Mucosa of descending colon (tissue), 3 donors: ENCODE results near the gene C1RL. TPM values are rescaled to one million over a fixed set of nuclear protein-coding genes. Genes with fewer than 3 reads are reported as not detected.

Experiments used
- ATAC-seq: fragments of 200-7000 bp; cut with Tn5 transposase; one replicate; pipeline ENCODE4 v1.9.1; 2020; ENCODE audit warnings: mild to moderate bottlenecking, moderate library complexity
- DNase-seq, 3 donors: peaks; one replicate each; pipeline ENCODE4 v3.0.0-alpha.2; 2020
- H3K36me3 ChIP-seq: fragments of 200-600 bp; one replicate; pipeline ENCODE4 v1.8.0; 2021; ENCODE audit warnings: low read depth, mild to moderate bottlenecking
- H3K4me1 ChIP-seq: fragments of 200-600 bp; one replicate; pipeline ENCODE4 v1.8.0; 2021; ENCODE audit warnings: low read depth, mild to moderate bottlenecking
- H3K4me3 ChIP-seq: fragments of 200-600 bp; one replicate; pipeline ENCODE4 v1.8.0; 2021; ENCODE audit warnings: mild to moderate bottlenecking
- H3K9me3 ChIP-seq: fragments of 200-600 bp; one replicate; pipeline ENCODE4 v1.8.0; 2021; ENCODE audit warnings: mild to moderate bottlenecking
- intact Hi-C, 2 donors: fragments of 100-400 bp; cut with DNase I in 1 of 2; cut with micrococcal nuclease in 1 of 2; formaldehyde crosslinking; loops; one replicate each; pipeline versions ENCODE4 v1.11.0 to v1.11.1; 2022; cut with DNase I, micrococcal nuclease
- total RNA-seq, 3 donors: library from RNA; stranded (reverse); fragmentation: NEBNext Ultra II Directional in 2 of 3; extraction: Animal tissue kit (Norgen Biotek cat#: 25700) in 2 of 3; gene quantifications; one replicate each; pipeline versions ENCODE4 v1.2.1 to v1.2.4, GENCODE V29; 2021 to 2023
- TF ChIP-seq, protein P1 (sequence below): fragments of 200-600 bp; IDR thresholded peaks from one replicate; pipeline ENCODE4 v1.8.0; 2022; ENCODE audit warnings: antibody characterized with exemption, mild to moderate bottlenecking
- donor health status: DM: no; HTN: no; CAD: no; lungs with moderate emphysema.
- donor health status: DM: no; HTN: no; CAD: no.
- donor health status: DM: no; HTN: yes; CAD: no.

C1RL gene
- total RNA-seq, 3 donors from 2014 or later = 47.5 to 61.4 (median 49.4) TPM

DNA sequence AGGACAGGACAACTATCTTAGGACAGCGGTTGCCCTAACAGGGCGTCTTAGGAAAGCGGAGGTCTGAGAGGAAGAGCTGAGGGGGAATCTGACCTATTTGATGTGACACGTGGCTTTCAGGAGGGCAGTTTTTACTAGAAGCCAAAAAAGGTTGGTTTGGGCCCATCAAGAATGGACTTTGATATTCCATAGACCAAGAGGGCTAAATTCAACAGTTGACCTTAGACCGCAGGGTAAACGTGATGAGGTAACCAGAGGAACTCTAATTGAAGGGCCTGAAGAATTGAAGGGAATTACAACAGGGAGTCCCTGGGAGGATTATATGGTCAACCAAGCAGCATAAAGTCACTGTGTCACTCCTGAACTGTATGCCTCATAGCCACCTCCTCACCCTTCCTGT lies 37.0 kb downstream of the C1RL start:
- intact Hi-C loops = no loop called here
- Histone ChIP-seq H3K9me3 (no peaks in the 10 kb centered on the region), H3K4me3 (no peak overlapping the region), H3K4me1 (no peaks in the 10 kb centered on the region), H3K36me3 (no peaks in the 10 kb centered on the region)
- no peak for ATAC-seq
- no peak for DNase-seq
- TF ChIP-seq, protein P1, sequence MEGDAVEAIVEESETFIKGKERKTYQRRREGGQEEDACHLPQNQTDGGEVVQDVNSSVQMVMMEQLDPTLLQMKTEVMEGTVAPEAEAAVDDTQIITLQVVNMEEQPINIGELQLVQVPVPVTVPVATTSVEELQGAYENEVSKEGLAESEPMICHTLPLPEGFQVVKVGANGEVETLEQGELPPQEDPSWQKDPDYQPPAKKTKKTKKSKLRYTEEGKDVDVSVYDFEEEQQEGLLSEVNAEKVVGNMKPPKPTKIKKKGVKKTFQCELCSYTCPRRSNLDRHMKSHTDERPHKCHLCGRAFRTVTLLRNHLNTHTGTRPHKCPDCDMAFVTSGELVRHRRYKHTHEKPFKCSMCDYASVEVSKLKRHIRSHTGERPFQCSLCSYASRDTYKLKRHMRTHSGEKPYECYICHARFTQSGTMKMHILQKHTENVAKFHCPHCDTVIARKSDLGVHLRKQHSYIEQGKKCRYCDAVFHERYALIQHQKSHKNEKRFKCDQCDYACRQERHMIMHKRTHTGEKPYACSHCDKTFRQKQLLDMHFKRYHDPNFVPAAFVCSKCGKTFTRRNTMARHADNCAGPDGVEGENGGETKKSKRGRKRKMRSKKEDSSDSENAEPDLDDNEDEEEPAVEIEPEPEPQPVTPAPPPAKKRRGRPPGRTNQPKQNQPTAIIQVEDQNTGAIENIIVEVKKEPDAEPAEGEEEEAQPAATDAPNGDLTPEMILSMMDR = no peak

- Histone ChIP-seq H3K9me3 (no peaks in the 10 kb centered on the region), H3K4me3 (no peak overlapping the region), H3K36me3 (no peaks in the 10 kb centered on the region), H3K4me1 (no peaks in the 10 kb centered on the region)
- ATAC-seq = no peak
- intact Hi-C loops = no loop called here
- TF ChIP-seq, protein P1 = no peak
- DNase-seq = no peak
Observed at GRCh38 chr12:7069386-7069785, 39.6 kb downstream of the C1RL start.

DNA sequence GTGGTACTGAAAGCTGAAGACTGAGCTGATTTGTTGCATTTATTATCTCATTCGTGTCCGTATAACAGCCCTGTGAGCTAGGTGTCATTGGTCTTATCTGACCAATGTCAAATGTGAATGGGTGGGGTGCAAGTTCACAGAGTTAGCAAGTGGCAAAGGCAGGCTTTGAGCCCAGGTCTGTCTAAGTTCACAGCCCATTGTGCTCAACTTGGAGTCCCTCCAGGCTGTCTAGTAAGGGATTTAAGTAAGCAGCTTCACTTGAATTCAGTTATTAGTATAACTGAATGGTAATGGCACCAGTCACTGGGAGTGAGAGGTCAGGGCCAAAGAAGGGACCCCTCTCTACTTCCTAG lies 40.0 kb downstream of the C1RL start:
- H3K36me3 ChIP-seq = no peaks in the 10 kb centered on the region
- ATAC-seq (no peak), DNase-seq (no peak)
- H3K4me3 ChIP-seq = no peak overlapping the region
- no peaks in the 10 kb centered on the region for H3K4me1 ChIP-seq
- intact Hi-C loops = no loop called here
- TF ChIP-seq, protein P1 = no peak
- H3K9me3 ChIP-seq = no peaks in the 10 kb centered on the region

GRCh38 chr12:7068240-7068993 lies 40.6 kb downstream of the C1RL start:
- no peak overlapping the region for H3K4me3 ChIP-seq
- no peaks in the 10 kb centered on the region for H3K36me3 ChIP-seq
- DNase-seq = no peak
- no peaks in the 10 kb centered on the region for H3K4me1 ChIP-seq
- ATAC-seq = no peak
- no peaks in the 10 kb centered on the region for H3K9me3 ChIP-seq
- intact Hi-C loops = no loop called here
- TF ChIP-seq, protein P1 = no peak

- H3K9me3 ChIP-seq = no peaks in the 10 kb centered on the region
- ATAC-seq = no peak
- no peaks in the 10 kb centered on the region for H3K4me1 ChIP-seq
- TF ChIP-seq, protein P1 = no peak
- no peak overlapping the region for H3K4me3 ChIP-seq
- intact Hi-C loops = no loop called here
- H3K36me3 ChIP-seq = no peaks in the 10 kb centered on the region
- DNase-seq = no peak
Observed at GRCh38 chr12:7067096-7067495, 41.9 kb downstream of the C1RL start.

DNA sequence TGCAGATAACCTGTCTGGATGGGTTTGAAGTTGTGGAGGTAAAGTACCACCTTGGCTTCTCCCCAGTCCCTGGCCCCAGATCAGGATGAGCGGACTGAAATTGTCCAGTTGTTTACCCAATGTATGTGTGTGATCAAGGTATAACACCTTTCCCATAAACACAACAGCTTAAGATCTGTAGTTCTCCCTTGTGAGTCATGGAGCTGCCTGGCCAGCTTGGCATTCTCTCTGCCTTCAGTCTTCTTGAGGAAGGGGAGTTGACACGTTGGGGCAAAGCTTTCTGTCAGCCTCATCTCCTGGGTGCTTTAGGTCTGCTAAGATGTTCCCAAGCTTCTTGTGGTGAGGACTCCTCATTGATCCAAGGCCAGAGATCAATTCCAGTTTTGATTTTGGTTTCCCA lies 42.4 kb downstream of the C1RL start:
- intact Hi-C loops = no loop called here
- no peak for ATAC-seq
- no peak for DNase-seq
- Histone ChIP-seq H3K36me3 (no peaks in the 10 kb centered on the region), H3K9me3 (no peaks in the 10 kb centered on the region), H3K4me3 (no peak overlapping the region), H3K4me1 (no peaks in the 10 kb centered on the region)
- TF ChIP-seq, protein P1 = no peak
